ENCODE measurements around the gene MAP3K7. TPM values are rescaled to one million over a fixed set of nuclear protein-coding genes. Genes with fewer than 3 reads are reported as not detected.

Gene MAP3K7
- polyA plus RNA-seq, 1 donor (not counting 4 experiments of a cell fraction or from before 2014, with no cell fraction given) = 43.5 TPM

DNA sequence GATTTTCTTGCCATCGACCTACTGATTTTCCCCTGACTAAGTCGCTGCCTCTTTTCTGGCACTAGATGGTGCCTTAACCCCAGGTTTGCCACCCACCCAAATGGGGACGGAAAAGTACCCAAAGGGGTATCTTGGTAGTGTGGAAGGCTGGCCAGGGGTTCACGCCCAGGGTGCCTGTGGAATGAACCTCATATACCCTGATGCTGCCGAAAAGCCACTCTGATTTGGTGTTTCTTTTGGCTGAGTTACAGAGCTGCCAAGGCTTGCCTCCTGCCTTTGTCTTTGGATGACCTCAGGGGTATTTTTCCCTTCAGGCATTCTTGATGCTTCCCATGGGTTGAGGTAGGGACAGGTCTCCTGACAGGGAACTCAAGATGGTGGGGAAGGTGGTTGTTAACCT, 78.1 kb downstream of the MAP3K7 start:
- Histone ChIP-seq H4K20me1 (ENCODE audit: control insufficient read depth, extremely low read depth, insufficient read depth, low read length) (no peaks in the 10 kb centered on the region), H3K79me2 (ENCODE audit: control insufficient read depth, insufficient read depth, low read length) (no peaks in the 10 kb centered on the region), H3K4me3 (ENCODE audit: control insufficient read depth in 2 of 3, extremely low read depth in 1 of 3, insufficient read depth in 2 of 3, low read depth in 1 of 3, low read length in 3 of 3) (no peak overlapping the region), H3K9me1 (ENCODE audit: control insufficient read depth, extremely low read depth, insufficient read depth, low read length) (no peaks in the 10 kb centered on the region), H3K36me3 (ENCODE audit: control insufficient read depth in 2 of 2, extremely low read depth in 1 of 2, insufficient read depth in 2 of 2, low read length in 2 of 2) (peaks cover 0 to 4% of the 10 kb centered on the region in 2 experiments), H3K9ac (ENCODE audit: control insufficient read depth, extremely low read depth, insufficient read depth, low read length) (no peak overlapping the region), H3K4me2 (ENCODE audit: control insufficient read depth, extremely low read depth, insufficient read depth, low read depth, low read length) (no peak overlapping the region), H3K27me3 (ENCODE audit: control insufficient read depth, extremely low read depth, insufficient read depth, low read length) (no peaks in the 10 kb centered on the region), H3K9me3 (ENCODE audit: control insufficient read depth, low read depth, low read length) (no peaks in the 10 kb centered on the region), H2AFZ (ENCODE audit: control insufficient read depth, low read length) (no peak overlapping the region), H3K4me1 (ENCODE audit: control insufficient read depth, extremely low read depth, insufficient read depth, low read length) (no peaks in the 10 kb centered on the region), H3K27ac (ENCODE audit: control insufficient read depth, insufficient read depth, low read length) (no peak overlapping the region)
- DNase-seq (ENCODE audit: low read depth, low spot score) (no peak), FAIRE-seq (no peak)
- dilution Hi-C loops (cut with MboI; ENCODE audit: extremely low pct_ligation_motif_present, low sequenced_read_pairs) = no loop called here
- TF ChIP-seq, protein P1, sequence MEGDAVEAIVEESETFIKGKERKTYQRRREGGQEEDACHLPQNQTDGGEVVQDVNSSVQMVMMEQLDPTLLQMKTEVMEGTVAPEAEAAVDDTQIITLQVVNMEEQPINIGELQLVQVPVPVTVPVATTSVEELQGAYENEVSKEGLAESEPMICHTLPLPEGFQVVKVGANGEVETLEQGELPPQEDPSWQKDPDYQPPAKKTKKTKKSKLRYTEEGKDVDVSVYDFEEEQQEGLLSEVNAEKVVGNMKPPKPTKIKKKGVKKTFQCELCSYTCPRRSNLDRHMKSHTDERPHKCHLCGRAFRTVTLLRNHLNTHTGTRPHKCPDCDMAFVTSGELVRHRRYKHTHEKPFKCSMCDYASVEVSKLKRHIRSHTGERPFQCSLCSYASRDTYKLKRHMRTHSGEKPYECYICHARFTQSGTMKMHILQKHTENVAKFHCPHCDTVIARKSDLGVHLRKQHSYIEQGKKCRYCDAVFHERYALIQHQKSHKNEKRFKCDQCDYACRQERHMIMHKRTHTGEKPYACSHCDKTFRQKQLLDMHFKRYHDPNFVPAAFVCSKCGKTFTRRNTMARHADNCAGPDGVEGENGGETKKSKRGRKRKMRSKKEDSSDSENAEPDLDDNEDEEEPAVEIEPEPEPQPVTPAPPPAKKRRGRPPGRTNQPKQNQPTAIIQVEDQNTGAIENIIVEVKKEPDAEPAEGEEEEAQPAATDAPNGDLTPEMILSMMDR (optimal IDR thresholded peaks at IDR 0.05 in 1 of 3, IDR thresholded peaks at IDR 0.05 in 1 of 3, conservative IDR thresholded peaks at IDR 0.05 in 1 of 3; ENCODE audit: extremely low read depth in 1 of 3, insufficient read depth in 2 of 3, low read length in 3 of 3) = no peak
- TF ChIP-seq EZH2 (IDR thresholded peaks at IDR 0.05; ENCODE audit: low read length) = no peak

GRCh38 chr6:90502866-90503407, 83.9 kb downstream of the MAP3K7 start:
- dilution Hi-C loops (cut with MboI; ENCODE audit: extremely low pct_ligation_motif_present, low sequenced_read_pairs) = no loop called here
- TF ChIP-seq, protein P1 (optimal IDR thresholded peaks at IDR 0.05 in 1 of 3, IDR thresholded peaks at IDR 0.05 in 1 of 3, conservative IDR thresholded peaks at IDR 0.05 in 1 of 3; ENCODE audit: extremely low read depth in 1 of 3, insufficient read depth in 2 of 3, low read length in 3 of 3) = no peak
- no peak for TF ChIP-seq EZH2 (IDR thresholded peaks at IDR 0.05; ENCODE audit: low read length)
- Histone ChIP-seq H3K4me3 (ENCODE audit: control insufficient read depth in 2 of 3, extremely low read depth in 1 of 3, insufficient read depth in 2 of 3, low read depth in 1 of 3, low read length in 3 of 3) (no peak overlapping the region), H2AFZ (ENCODE audit: control insufficient read depth, low read length) (no peak overlapping the region), H3K9me3 (ENCODE audit: control insufficient read depth, low read depth, low read length) (no peaks in the 10 kb centered on the region), H3K9ac (ENCODE audit: control insufficient read depth, extremely low read depth, insufficient read depth, low read length) (no peak overlapping the region), H3K27me3 (ENCODE audit: control insufficient read depth, extremely low read depth, insufficient read depth, low read length) (no peaks in the 10 kb centered on the region), H3K79me2 (ENCODE audit: control insufficient read depth, insufficient read depth, low read length) (no peaks in the 10 kb centered on the region), H3K9me1 (ENCODE audit: control insufficient read depth, extremely low read depth, insufficient read depth, low read length) (no peaks in the 10 kb centered on the region), H3K36me3 (ENCODE audit: control insufficient read depth in 2 of 2, extremely low read depth in 1 of 2, insufficient read depth in 2 of 2, low read length in 2 of 2) (no peaks in the 10 kb centered on the region), H3K4me2 (ENCODE audit: control insufficient read depth, extremely low read depth, insufficient read depth, low read depth, low read length) (no peak overlapping the region), H3K27ac (ENCODE audit: control insufficient read depth, insufficient read depth, low read length) (no peak overlapping the region), H4K20me1 (ENCODE audit: control insufficient read depth, extremely low read depth, insufficient read depth, low read length) (no peaks in the 10 kb centered on the region), H3K4me1 (ENCODE audit: control insufficient read depth, extremely low read depth, insufficient read depth, low read length) (peaks cover 6% of the 10 kb centered on the region)
- FAIRE-seq = no peak
- DNase-seq (ENCODE audit: low read depth, low spot score) = no peak

Measured in keratinocyte (primary cell).